Psoas muscle (tissue), 8 donors: ENCODE results near the gene NOG. TPM values are rescaled to one million over a fixed set of nuclear protein-coding genes. Genes with fewer than 3 reads are reported as not detected.

ENCODE experiments used
- ATAC-seq, 4 donors: fragments of 200-7000 bp; cut with Tn5 transposase; one replicate each; pipeline ENCODE4 v1.9.1; 2020; ENCODE audit warnings: moderate library complexity in 3 of 4, mild to moderate bottlenecking in 2 of 4
- DNase-seq, 2 donors: peaks; one replicate each; pipeline ENCODE4 v3.0.0-alpha.2; 2020
- H3K27ac ChIP-seq: fragments of 200-600 bp; one replicate; pipeline ENCODE4 v1.8.0; 2022
- H3K27me3 ChIP-seq, 3 donors: fragments of 200-600 bp in 1 of 3; one replicate each; pipeline versions ENCODE4 v1.6.1 to v1.8.0; 2013 to 2022; ENCODE audit warnings: low read length in 2 of 3, mild to moderate bottlenecking in 2 of 3, moderate library complexity in 1 of 3; ENCODE audit not compliant: insufficient read depth in 3 of 3
- H3K36me3 ChIP-seq, 2 donors: fragments of 200-600 bp in 1 of 2; one replicate each; pipeline versions ENCODE4 v1.6.1 to v1.8.0; 2013 to 2022; ENCODE audit warnings: low read depth in 1 of 2, mild to moderate bottlenecking in 1 of 2, moderate library complexity in 1 of 2; ENCODE audit not compliant: insufficient read depth in 1 of 2
- H3K4me1 ChIP-seq: fragments of 200-600 bp; one replicate; pipeline ENCODE4 v1.8.0; 2022
- H3K4me3 ChIP-seq: fragments of 200-600 bp; one replicate; pipeline ENCODE4 v1.8.0; 2022; ENCODE audit warnings: mild to moderate bottlenecking
- H3K9me3 ChIP-seq: fragments of 200-600 bp; one replicate; pipeline ENCODE4 v1.8.0; 2022
- CTCF ChIP-seq: fragments of 200-600 bp; IDR thresholded peaks from one replicate; pipeline ENCODE4 v1.8.0; 2022; ENCODE audit warnings: antibody characterized with exemption
- WGBS, 3 donors: extraction: QIAGEN DNeasy Blood & Tissue Kit; methylation state at CpG; one replicate each; pipeline versions ENCODE4 v1.1.6 to v1.1.7; 2013; 5-methylcytosine and 5-hydroxymethylcytosine counted together
- intact Hi-C, 2 donors: fragments of 100-400 bp; cut with DNase I; formaldehyde crosslinking; loops; one replicate each; pipeline versions ENCODE4 v1.11.0 to v1.14.2; 2022
- polyA plus RNA-seq, 3 donors: library from polyadenylated mRNA; stranded (reverse); fragments of 200-250 nt; gene quantifications; one replicate each; pipeline ENCODE4 v1.2.3, GENCODE V29; 2013
- total RNA-seq, 4 donors: library from RNA; stranded (reverse); fragmentation: NEBNext Ultra II Directional in 2 of 4; extraction: Animal tissue kit (Norgen Biotek cat#: 25700) in 2 of 4; gene quantifications; one replicate each; pipeline versions ENCODE4 v1.2.1 to v1.2.4, GENCODE V29; 2021 to 2023
- donor health status: healthy with polysubstance abuse.
- donor health status: DM: no; HTN: no; CAD: no; lungs with moderate emphysema.
- donor health status: Bipolar disorder and iron deficiency.
- donor health status: healthy.
- donor health status: DM: yes; HTN: yes; CAD: no.
- donor health status: DM: no; HTN: no; CAD: no.
- donor health status: DM: no; HTN: no; CAD: no.
- donor health status: DM: yes; HTN: yes; CAD: no.

The NOG gene
- total and polyA plus RNA-seq, 7 donors = 0.60 to 8.5 (median 2.7) TPM

GRCh38 chr17:56549501-56549900, 44.0 kb upstream of the NOG start:
- Histone ChIP-seq H3K27me3 (no peaks in the 10 kb centered on the region), H3K9me3 (peaks cover 5% of the 10 kb centered on the region), H3K4me3 (no peak overlapping the region), H3K27ac (no peak overlapping the region), H3K36me3 (no peaks in the 10 kb centered on the region), H3K4me1 (no peaks in the 10 kb centered on the region)
- DNase-seq (no peak), ATAC-seq (no peak)
- TF ChIP-seq CTCF = no peak
- intact Hi-C loops = no loop called here
- 52 to 58% (median 56%) methylated on average over 1 of the region's 1 CpG for WGBS, 3 donors

DNA sequence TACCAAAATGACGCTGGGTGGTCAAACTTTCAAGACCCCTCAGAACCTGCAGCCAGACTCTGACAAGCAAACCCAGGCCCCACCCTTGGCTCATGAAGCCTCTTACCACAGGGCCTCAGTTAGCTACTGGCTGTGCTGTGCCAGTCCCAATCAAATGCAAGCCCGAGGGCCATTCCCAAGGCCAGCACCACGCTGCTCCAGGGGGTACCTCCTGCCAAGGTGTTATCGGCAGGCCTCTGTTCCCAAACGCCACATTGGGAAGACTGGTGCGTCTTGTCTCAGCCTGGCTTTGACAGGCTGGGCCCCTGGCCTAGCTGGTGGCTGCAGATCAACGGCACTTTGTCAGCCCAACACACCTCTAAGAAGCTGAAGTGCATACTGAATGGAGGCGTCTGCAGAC, 35.8 kb upstream of the NOG start:
- no peak for TF ChIP-seq CTCF
- H3K27me3 ChIP-seq = no peaks in the 10 kb centered on the region
- H3K27ac ChIP-seq = no peak overlapping the region
- intact Hi-C loops = loop anchor here in 1 of 2 donors (10.0 kb wide), 1 partner anchor 77 kb away; no protein-coding TSS in a partner anchor
- H3K4me3 ChIP-seq = no peak overlapping the region
- H3K9me3 ChIP-seq = no peaks in the 10 kb centered on the region
- DNase-seq (no peak), ATAC-seq (no peak)
- WGBS, 3 donors = 85 to 88% (median 88%) methylated on average over 8 of the region's 8 CpGs
- H3K36me3 ChIP-seq = no peaks in the 10 kb centered on the region
- no peaks in the 10 kb centered on the region for H3K4me1 ChIP-seq

DNA sequence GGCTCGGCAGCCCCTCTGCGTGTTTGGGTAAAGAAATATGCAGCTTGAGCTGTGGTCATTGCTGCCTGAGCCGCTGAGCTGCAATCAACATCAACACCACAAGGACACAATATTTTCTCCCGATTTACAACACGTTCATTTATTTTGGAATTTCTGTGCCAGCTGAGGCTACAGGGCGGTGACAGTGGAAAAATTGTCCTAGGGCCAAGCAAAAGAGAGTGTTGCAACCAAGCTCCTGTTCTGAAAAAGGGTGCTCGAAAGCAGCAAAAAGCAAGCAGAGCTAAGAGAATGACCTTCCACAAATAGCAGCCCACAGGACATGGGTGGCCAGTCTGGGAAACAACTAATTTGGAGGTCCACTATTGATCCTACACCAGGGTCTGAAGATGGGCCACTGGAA, 35.4 kb upstream of the NOG start:
- H3K4me3 ChIP-seq = no peak overlapping the region
- no peaks in the 10 kb centered on the region for H3K36me3 ChIP-seq
- H3K4me1 ChIP-seq = no peaks in the 10 kb centered on the region
- WGBS, 3 donors = 70 to 72% (median 70%) methylated on average over 7 of the region's 7 CpGs
- no peak overlapping the region for H3K27ac ChIP-seq
- no peak for TF ChIP-seq CTCF
- no peak for DNase-seq
- no peaks in the 10 kb centered on the region for H3K27me3 ChIP-seq
- intact Hi-C loops = loop anchor here in 1 of 2 donors (10.0 kb wide), 1 partner anchor 77 kb away; no protein-coding TSS in a partner anchor
- H3K9me3 ChIP-seq = no peaks in the 10 kb centered on the region
- no peak for ATAC-seq

GRCh38 chr17:56570199-56570598, 23.3 kb upstream of the NOG start:
- 57 to 61% (median 58%) methylated on average over 3 of the region's 3 CpGs for WGBS, 3 donors
- TF ChIP-seq CTCF = no peak
- DNase-seq = no peak
- no peak overlapping the region for H3K4me3 ChIP-seq
- H3K36me3 ChIP-seq = no peaks in the 10 kb centered on the region
- no peak overlapping the region for H3K27ac ChIP-seq
- ATAC-seq = no peak
- H3K9me3 ChIP-seq = no peaks in the 10 kb centered on the region
- H3K27me3 ChIP-seq = peaks cover 0 to 2% (median 0%) of the 10 kb centered on the region in 3 donors
- intact Hi-C loops = loop anchor here in 1 of 2 donors (5.0 kb wide), 1 partner anchor 58 kb away; no protein-coding TSS in a partner anchor
- H3K4me1 ChIP-seq = no peaks in the 10 kb centered on the region

GRCh38 chr17:56571456-56571855, 22.0 kb upstream of the NOG start:
- Histone ChIP-seq H3K9me3 (no peaks in the 10 kb centered on the region), H3K4me1 (no peaks in the 10 kb centered on the region), H3K27ac (no peak overlapping the region), H3K27me3 (peaks cover 0 to 2% (median 0%) of the 10 kb centered on the region in 3 donors), H3K36me3 (no peaks in the 10 kb centered on the region), H3K4me3 (no peak overlapping the region)
- WGBS, 3 donors = 27 to 61% (median 39%) methylated on average over 1 of the region's 1 CpG
- intact Hi-C loops = loop anchor here in 1 of 2 donors (5.0 kb wide), 1 partner anchor 59 kb away; no protein-coding TSS in a partner anchor
- ATAC-seq (peak in 2 of 4 donors; percentile 30 to 63), DNase-seq (no peak)
- TF ChIP-seq CTCF = no peak
